HepG2 (cell line): ENCODE results near the gene TNFAIP3.

ENCODE experiments used
- GATA4 ChIP-seq: sonication (generic); IDR thresholded peaks from 2 replicates; pipeline ENCODE4 v1.6.1; 2016; ENCODE audit warnings: antibody characterized with exemption, low read depth, borderline replicate concordance
- PAX8 ChIP-seq: sonication (generic); formaldehyde crosslinking; IDR thresholded peaks from 2 replicates; pipeline ENCODE4 v1.8.0; 2022; ENCODE audit warnings: mild to moderate bottlenecking, missing genetic modification reagents, borderline replicate concordance
- ZNF724P ChIP-seq: sonication (generic); formaldehyde crosslinking; IDR thresholded peaks from 2 replicates; pipeline ENCODE4 v1.8.0; 2022; ENCODE audit warnings: missing genetic modification reagents, borderline replicate concordance
- TF ChIP-seq, protein P1 (sequence below): sonication (generic); formaldehyde crosslinking; IDR thresholded peaks from 2 replicates; pipeline ENCODE4 v1.4.0; 2020; ENCODE audit warnings: missing genetic modification reagents, borderline replicate concordance
- TF ChIP-seq, protein P2 (sequence below): sonication (generic); formaldehyde crosslinking; IDR thresholded peaks from 2 replicates; pipeline ENCODE4 v1.8.1; 2023; ENCODE audit warnings: mild to moderate bottlenecking, moderate library complexity, missing genetic modification reagents

DNA sequence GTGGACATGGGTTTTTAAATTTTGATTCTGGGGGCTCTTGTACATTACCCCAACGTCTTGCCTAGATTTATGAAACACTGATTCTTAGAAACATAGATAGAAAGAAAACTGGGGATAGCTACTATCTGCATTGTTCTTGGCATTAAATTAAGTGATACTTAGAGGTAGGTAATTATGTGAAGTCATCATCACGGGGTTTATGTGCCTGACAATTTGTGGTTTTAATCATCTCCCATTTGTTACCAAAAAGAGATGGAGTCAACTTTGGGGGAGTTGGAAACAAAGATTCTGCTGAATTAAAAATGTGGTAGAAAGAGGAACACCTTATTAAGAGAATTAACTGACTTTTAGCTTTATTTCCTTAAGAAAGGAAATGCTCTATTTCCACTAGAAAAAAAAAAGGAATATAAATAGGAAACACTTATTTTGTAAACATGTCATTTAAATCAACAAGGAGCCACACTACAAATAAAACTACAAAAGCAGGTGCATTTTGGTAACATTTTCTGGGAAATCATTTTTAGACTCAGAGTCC lies 5.6 kb downstream of the TNFAIP3 start:
- TF ChIP-seq, protein P1, sequence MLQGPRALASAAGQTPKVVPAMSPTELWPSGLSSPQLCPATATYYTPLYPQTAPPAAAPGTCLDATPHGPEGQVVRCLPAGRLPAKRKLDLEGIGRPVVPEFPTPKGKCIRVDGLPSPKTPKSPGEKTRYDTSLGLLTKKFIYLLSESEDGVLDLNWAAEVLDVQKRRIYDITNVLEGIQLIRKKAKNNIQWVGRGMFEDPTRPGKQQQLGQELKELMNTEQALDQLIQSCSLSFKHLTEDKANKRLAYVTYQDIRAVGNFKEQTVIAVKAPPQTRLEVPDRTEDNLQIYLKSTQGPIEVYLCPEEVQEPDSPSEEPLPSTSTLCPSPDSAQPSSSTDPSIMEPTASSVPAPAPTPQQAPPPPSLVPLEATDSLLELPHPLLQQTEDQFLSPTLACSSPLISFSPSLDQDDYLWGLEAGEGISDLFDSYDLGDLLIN (CRISPR knock-in tag), result no peak
- no peak for TF ChIP-seq ZNF724P (CRISPR knock-in tag)
- no peak for TF ChIP-seq PAX8 (CRISPR knock-in tag)
- no peak for TF ChIP-seq GATA4
- TF ChIP-seq, protein P2, sequence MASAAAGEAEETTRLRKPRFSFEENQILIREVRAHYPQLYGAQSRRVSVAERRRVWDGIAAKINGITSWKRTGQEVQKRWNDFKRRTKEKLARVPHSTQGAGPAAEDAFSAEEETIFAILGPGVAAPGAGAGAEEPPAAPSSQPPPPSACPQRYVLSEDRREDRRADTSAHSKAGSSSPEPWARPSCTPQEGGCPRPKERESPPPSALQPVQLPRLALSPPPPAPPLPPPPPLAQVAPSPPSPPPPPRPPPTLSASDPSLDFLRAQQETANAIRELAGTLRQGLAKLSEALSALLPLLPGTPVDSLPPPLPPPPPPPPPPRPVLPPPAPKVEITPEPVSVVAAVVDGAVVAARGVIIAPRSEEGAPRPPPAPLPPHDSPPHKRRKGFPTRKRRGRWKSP (CRISPR knock-in tag), result no peak
